ENCODE results near the gene CNEP1R1.

DNA sequence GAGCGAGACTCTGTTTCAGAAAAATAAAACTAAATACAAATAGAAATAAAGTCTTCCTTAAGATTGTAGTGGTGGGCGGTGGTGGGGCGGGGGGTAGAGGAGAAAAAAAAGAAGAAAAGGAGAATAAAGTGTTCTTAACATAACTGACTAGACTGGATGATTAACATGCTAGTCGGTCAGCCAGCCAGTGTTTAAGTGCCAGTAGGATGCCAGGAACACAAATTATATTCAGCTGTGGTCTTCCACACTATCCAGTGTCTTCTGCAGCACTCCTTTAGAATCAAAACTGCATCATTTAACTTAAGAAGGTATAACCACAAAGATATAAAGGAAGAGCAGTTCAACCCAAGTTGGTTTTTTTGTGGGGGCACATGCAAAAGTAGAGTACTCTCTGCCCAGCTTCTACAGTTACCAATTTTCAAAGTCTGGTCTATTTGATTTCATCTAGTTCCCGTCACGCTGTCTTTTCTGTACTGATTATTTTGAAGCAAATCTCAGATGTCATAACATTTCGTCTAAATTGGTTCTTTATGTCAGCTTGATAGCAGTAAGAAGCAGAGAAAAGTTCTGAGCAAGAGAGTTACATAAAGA is 56.5 kb downstream of the CNEP1R1 start:
- no peak for TF ChIP-seq YY1 (IDR thresholded peaks at IDR 0.05; ENCODE audit: insufficient read depth, insufficient read length)
- TF ChIP-seq SUZ12 (IDR thresholded peaks at IDR 0.05; ENCODE audit: extremely low read depth, insufficient read depth, insufficient read length): no peak
- no peak for TF ChIP-seq ZNF274 (IDR thresholded peaks at IDR 0.05; ENCODE audit: low read depth, low read length)

All from NT2/D1 (cell line).